Measurements from ENCODE around the gene INHBE. TPM values are rescaled to one million over a fixed set of nuclear protein-coding genes. Genes with fewer than 3 reads are reported as not detected.
"Not testable (repeated sequence)": the region's sequence is repeated elsewhere in the genome, so short reads cannot be mapped to it uniquely, and the experiment has no call there.

INHBE gene
- total RNA-seq, 1 donor from 2014 or later = 0.07 TPM

- intact Hi-C loops (cut with micrococcal nuclease) = no loop called here
- Mint-ChIP-seq H3K27me3 (peaks cover 2% of the 10 kb centered on the region), H3K4me1 (peaks cover 26% of the 10 kb centered on the region), H3K4me3 (peak overlapping the region; percentile 8), H3K36me3 (ENCODE audit: low read depth) (peaks cover 67% of the 10 kb centered on the region), H3K9me3 (no peaks in the 10 kb centered on the region), H3K27ac (peak overlapping the region; percentile 81)
- DNase-seq = no peak
Measured at GRCh38 chr12:57491393-57492280, 36.5 kb downstream of the INHBE start.

- intact Hi-C loops (cut with micrococcal nuclease); H3K27me3 Mint-ChIP-seq; H3K27ac Mint-ChIP-seq; H3K4me3 Mint-ChIP-seq; DNase-seq; H3K9me3 Mint-ChIP-seq: not testable (repeated sequence)
- Mint-ChIP-seq H3K36me3 (ENCODE audit: low read depth) (peaks cover 73% of the 10 kb centered on the region), H3K4me1 (peaks cover 18% of the 10 kb centered on the region)
Measured at GRCh38 chr12:57495051-57495701, 40.1 kb downstream of the INHBE start.

GRCh38 chr12:57496822-57497221, 41.7 kb downstream of the INHBE start:
- Mint-ChIP-seq H3K4me1 (peaks cover 14% of the 10 kb centered on the region), H3K9me3 (peaks cover 4% of the 10 kb centered on the region), H3K27ac (peak overlapping the region; percentile 31), H3K4me3 (no peak overlapping the region), H3K27me3 (no peaks in the 10 kb centered on the region), H3K36me3 (ENCODE audit: low read depth) (peaks cover 74% of the 10 kb centered on the region)
- intact Hi-C loops (cut with micrococcal nuclease) = no loop called here
- DNase-seq = no peak

DNA sequence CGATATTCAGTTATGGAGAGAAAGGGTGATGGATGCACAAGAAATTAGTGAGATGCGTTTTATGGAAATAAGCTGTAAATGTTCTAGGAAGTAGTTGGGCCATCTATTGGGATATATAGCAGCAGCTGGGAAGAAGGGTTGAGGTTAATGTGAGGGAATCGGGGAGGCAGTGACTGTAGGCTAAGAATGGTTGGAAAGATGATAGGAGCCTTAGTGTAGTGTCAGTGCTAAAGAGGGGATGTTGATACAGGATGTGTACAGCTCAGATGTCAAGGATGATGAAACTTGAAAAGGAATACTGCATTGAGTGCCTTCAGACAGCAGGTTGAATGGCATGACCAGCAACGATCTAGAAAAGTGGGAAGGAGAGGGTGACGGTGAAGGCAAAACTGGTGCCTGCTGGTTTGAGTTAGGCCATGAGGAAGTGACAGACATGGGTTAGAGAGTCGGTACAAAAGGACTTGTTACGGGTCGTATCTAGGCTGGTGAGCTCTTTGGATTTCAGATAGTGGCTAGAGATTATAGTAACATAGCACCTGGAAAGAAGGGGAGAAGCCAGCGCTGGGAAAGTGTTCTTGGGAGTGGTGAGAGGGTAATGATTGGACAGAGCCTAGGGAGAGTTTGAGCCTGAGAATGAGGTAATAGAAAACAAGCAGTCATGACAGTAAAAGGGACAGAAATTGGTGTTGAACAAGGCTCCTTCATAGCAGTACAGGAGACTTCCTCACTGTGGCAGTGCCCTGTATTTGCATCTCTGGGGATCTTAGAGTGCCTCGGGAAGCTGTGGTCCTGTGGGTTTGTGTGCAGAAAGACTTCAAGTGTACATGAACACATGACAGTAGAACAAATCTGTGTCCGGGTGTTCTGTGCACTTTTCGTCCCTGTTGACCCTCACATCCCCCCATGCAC, 42.4 kb downstream of the INHBE start:
- Mint-ChIP-seq H3K4me1 (peaks cover 13% of the 10 kb centered on the region), H3K4me3 (no peak overlapping the region), H3K27me3 (no peaks in the 10 kb centered on the region), H3K27ac (peak overlapping the region; percentile 31), H3K36me3 (ENCODE audit: low read depth) (peaks cover 74% of the 10 kb centered on the region), H3K9me3 (peaks cover 4% of the 10 kb centered on the region)
- DNase-seq = no peak
- intact Hi-C loops (cut with micrococcal nuclease) = no loop called here

DNA sequence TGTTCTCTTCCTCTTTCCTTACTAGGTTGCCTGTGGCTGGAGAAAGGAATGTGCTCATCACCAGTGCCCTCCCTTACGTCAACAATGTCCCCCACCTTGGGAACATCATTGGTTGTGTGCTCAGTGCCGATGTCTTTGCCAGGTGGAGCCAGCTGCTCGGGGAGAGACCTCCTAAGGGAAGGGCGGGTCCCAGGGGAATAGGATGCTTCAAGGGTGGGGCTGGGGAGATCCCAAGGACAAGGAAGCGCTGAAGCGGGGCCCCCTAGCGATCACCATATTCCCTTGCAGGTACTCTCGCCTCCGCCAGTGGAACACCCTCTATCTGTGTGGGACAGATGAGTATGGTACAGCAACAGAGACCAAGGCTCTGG, 43.0 kb downstream of the INHBE start:
- H3K36me3 Mint-ChIP-seq (ENCODE audit: low read depth) = peaks cover 72% of the 10 kb centered on the region
- peaks cover 8% of the 10 kb centered on the region for H3K4me1 Mint-ChIP-seq
- no peak overlapping the region for H3K27ac Mint-ChIP-seq
- H3K4me3 Mint-ChIP-seq = no peak overlapping the region
- peaks cover 4% of the 10 kb centered on the region for H3K9me3 Mint-ChIP-seq
- no peaks in the 10 kb centered on the region for H3K27me3 Mint-ChIP-seq
- intact Hi-C loops (cut with micrococcal nuclease) = no loop called here
- DNase-seq = no peak

DNA sequence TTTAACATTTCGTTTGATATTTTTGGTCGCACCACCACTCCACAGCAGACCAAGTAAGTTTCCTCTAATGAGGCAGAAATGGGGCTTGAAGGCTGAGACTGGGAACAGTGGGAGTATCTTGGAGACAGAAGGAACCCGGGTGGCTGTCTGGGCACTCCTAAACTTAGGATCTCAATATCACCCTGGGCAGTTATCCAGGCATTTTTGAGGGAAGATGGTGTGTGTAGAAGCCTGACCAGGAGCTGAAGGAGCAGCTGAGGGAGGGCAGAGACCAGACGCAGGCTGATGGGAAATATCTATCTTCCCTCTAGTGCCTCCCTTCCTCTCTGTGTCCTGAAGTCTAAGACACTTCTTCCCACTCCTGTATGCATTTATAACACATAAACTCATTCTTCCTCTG, 43.5 kb downstream of the INHBE start:
- H3K27me3 Mint-ChIP-seq = no peaks in the 10 kb centered on the region
- H3K4me3 Mint-ChIP-seq = no peak overlapping the region
- H3K4me1 Mint-ChIP-seq = peaks cover 8% of the 10 kb centered on the region
- DNase-seq = no peak
- peaks cover 77% of the 10 kb centered on the region for H3K36me3 Mint-ChIP-seq (ENCODE audit: low read depth)
- intact Hi-C loops (cut with micrococcal nuclease) = no loop called here
- peaks cover 4% of the 10 kb centered on the region for H3K9me3 Mint-ChIP-seq
- no peak overlapping the region for H3K27ac Mint-ChIP-seq

- Mint-ChIP-seq H3K27me3 (no peaks in the 10 kb centered on the region), H3K9me3 (peaks cover 4% of the 10 kb centered on the region), H3K4me3 (no peak overlapping the region), H3K4me1 (peaks cover 8% of the 10 kb centered on the region), H3K36me3 (ENCODE audit: low read depth) (peaks cover 82% of the 10 kb centered on the region), H3K27ac (no peak overlapping the region)
- no peak for DNase-seq
- intact Hi-C loops (cut with micrococcal nuclease) = no loop called here
Measured at GRCh38 chr12:57500213-57500612, 45.1 kb downstream of the INHBE start.

GRCh38 chr12:57502311-57502969, 47.3 kb downstream of the INHBE start:
- H3K27me3 Mint-ChIP-seq; H3K4me1 Mint-ChIP-seq; H3K27ac Mint-ChIP-seq; intact Hi-C loops (cut with micrococcal nuclease); H3K9me3 Mint-ChIP-seq; DNase-seq; H3K4me3 Mint-ChIP-seq: not testable (repeated sequence)
- peaks cover 74% of the 10 kb centered on the region for H3K36me3 Mint-ChIP-seq (ENCODE audit: low read depth)

DNA sequence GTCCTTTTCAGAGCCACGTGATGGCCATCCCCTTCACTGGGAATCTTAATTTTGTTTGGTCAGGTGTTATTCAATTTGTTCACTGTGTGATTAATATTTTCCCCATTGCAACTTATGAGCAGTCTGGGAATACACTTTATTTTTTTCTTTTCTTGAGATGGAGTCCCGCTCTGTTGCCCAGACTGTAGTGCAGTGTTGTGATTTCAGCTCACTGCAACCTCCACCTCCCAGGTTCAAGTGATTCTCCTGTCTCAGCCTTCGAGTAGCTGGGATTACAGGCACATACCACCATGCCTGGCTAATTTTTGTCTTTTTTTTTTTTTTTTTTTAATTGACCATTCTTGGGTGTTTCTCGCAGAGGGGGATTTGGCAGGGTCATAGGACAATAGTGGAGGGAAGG, 51.4 kb downstream of the INHBE start:
- peaks cover 62% of the 10 kb centered on the region for H3K36me3 Mint-ChIP-seq (ENCODE audit: low read depth)
- H3K9me3 Mint-ChIP-seq; DNase-seq; H3K4me1 Mint-ChIP-seq; H3K27ac Mint-ChIP-seq; H3K4me3 Mint-ChIP-seq; H3K27me3 Mint-ChIP-seq; intact Hi-C loops (cut with micrococcal nuclease): not testable (repeated sequence)

Other genes with a start within 250 kb of the INHBE start
- gene NXPH4, start 238.5 kb upstream of the INHBE start, total RNA-seq = 0.47 and 0.73 TPM in 2 replicates
- gene SHMT2, start 225.6 kb upstream of the INHBE start, total RNA-seq = 297 and 310 TPM in 2 replicates
- gene STAC3, start 204.1 kb upstream of the INHBE start, total RNA-seq = 4.9 and 5.5 TPM in 2 replicates
- gene R3HDM2, start 24.3 kb upstream of the INHBE start, total RNA-seq = 42.7 and 45.8 TPM in 2 replicates
- 0.12 TPM in 1 of 2 replicates, not detected in the other for gene INHBC, start 20.5 kb upstream of the INHBE start, total RNA-seq
- 0.96 and 1.2 TPM in 2 replicates for gene GLI1, start 4.5 kb downstream of the INHBE start, total RNA-seq
- 102 and 103 TPM in 2 replicates for gene ARHGAP9, start 24.6 kb downstream of the INHBE start, total RNA-seq
- gene MARS1, start 32.8 kb downstream of the INHBE start, total RNA-seq = 307 and 316 TPM in 2 replicates
- gene DDIT3, start 65.2 kb downstream of the INHBE start, total RNA-seq = 15.3 and 16.7 TPM in 2 replicates
- gene MBD6, start 67.5 kb downstream of the INHBE start, total RNA-seq = 67.5 and 67.8 TPM in 2 replicates
- gene DCTN2, start 91.9 kb downstream of the INHBE start, total RNA-seq = 78.9 and 80.9 TPM in 2 replicates
- 1.8 and 2.4 TPM in 2 replicates for gene KIF5A, start 94.7 kb downstream of the INHBE start, total RNA-seq
- gene PIP4K2C, start 135.9 kb downstream of the INHBE start, total RNA-seq = 21.5 and 23.0 TPM in 2 replicates
- 15.9 and 18.3 TPM in 2 replicates for gene DTX3, start 149.5 kb downstream of the INHBE start, total RNA-seq
- 1.6 and 1.7 TPM in 2 replicates for gene ARHGEF25, start 156.1 kb downstream of the INHBE start, total RNA-seq
- gene B4GALNT1, start 177.9 kb downstream of the INHBE start, total RNA-seq = 4.6 and 5.7 TPM in 2 replicates
- 84.3 and 92.6 TPM in 2 replicates for gene OS9, start 238.8 kb downstream of the INHBE start, total RNA-seq